DMS114 treated with DMSO at 0.1 percent for 48 hours (cell line): ENCODE measurements around the gene GBP1.
"Not testable (repeated sequence)": the region's sequence is repeated elsewhere in the genome, so short reads cannot be mapped to it uniquely, and the experiment has no call there.

Experiments
- DNase-seq: peaks from one replicate; lab custom pipeline; 2025; ENCODE audit not compliant: unreplicated experiment; lab: John Stamatoyannopoulos, UW

GBP1 gene

DNA sequence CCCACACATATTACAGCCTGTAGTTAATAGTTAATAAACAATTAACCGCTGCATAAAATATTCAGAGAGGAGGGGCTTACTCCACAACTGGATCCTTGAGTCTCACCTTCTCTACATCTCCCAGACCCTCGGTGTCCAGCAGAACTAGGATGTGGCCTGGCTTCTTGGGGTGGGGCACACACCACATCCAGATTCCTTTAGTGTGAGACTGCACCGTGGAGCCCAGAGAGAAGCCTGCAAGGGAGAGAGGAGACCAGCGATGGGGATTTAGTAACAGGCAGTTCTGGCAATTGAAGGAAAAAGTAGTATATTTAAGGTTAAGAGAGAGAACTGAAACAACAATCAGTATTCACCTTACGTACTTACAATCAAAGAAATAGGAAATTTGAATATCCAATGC is 4.9 kb downstream of the GBP1 start:
- no peak for DNase-seq

GRCh38 chr1:89051955-89052312 is 13.1 kb downstream of the GBP1 start:
- no peak for DNase-seq

DNA sequence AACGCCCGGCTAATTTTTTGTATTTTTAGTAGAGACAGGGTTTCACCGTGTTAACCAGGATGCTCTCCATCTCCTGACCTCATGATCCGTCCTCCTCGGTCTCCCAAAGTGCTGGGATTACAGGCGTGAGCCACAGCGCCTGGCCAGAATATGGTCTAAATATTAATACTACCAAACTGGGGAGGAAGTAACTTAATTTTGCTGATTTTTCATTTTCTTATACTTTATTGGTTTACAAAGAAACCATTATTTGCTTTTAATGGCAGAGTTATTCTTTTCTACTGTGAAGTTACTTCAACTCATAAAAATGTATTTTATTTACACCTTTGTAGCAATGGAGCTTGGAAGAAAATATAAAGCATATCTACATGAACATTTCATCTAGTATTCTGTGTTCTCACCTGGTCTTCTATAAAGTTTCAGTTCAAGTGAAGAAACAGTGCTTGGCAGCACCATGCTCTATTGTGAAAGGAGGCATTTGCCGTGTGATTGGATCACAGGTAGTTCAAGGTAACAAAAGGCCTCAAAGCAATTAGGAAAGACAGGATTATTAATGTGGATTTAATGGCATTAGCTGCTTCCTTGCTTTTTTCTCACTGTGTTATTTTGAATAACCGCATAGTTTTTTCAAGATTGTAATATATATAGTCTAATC is 13.6 kb downstream of the GBP1 start:
- DNase-seq, result no peak

GRCh38 chr1:89050649-89051033 is 14.4 kb downstream of the GBP1 start:
- DNase-seq, result no peak

DNA sequence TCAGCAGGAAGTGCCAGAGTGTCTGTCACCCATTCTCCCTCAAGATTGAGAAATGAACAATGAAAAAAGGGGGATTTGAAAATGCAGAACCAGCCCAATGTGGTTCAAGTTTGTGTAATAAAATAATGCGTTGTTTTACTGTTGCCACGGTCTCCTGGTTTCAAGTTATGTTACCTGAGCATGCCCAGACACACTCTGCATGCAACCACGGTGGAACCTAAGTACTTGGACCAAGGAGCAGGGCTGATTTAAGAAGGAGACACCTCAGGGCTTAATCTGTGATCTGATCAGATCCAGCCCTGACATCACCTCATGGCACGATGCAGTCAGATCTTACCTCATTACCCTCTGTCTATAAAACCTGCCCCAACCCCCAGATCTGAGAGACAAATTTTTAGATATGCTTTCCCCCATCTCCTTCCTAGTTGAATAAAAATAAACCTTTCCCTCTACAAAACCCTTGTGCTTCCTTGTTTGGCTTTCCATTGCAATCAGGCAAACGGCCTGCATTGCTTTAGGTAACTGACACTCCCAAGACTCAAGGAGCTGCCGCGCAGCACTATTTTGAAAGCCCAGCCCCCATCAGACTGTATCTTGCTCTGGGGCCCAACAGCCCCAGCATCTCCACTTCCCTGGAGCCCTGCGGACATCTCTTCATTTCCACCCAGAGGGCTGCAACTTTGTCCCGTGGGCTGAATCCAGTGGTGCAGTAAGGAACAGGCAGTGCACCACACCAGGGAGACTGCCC is 14.9 kb downstream of the GBP1 start:
- not testable (repeated sequence) for DNase-seq

- DNase-seq, result not testable (repeated sequence)
These were observed 15.8 kb downstream of the GBP1 start for GRCh38 chr1:89049187-89049586.

DNA sequence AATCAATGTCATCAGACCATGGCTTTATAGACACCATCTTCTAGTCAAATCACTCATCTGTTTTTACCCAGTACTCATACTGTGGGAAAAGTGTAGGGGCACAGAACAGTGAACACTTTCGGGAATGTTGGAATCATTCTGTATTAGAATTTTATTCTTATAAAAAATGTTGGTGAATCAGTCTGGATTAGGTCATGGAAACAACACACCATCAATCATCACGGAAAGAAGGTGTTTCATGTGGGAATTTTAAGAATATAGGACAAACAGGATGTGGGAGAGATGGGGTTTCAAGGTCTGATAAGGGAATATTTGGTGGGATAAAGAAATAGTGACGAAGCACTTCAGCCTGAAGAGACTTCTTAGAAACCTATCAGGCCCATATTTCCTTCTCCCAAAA is 17.3 kb downstream of the GBP1 start:
- DNase-seq, result no peak

DNA sequence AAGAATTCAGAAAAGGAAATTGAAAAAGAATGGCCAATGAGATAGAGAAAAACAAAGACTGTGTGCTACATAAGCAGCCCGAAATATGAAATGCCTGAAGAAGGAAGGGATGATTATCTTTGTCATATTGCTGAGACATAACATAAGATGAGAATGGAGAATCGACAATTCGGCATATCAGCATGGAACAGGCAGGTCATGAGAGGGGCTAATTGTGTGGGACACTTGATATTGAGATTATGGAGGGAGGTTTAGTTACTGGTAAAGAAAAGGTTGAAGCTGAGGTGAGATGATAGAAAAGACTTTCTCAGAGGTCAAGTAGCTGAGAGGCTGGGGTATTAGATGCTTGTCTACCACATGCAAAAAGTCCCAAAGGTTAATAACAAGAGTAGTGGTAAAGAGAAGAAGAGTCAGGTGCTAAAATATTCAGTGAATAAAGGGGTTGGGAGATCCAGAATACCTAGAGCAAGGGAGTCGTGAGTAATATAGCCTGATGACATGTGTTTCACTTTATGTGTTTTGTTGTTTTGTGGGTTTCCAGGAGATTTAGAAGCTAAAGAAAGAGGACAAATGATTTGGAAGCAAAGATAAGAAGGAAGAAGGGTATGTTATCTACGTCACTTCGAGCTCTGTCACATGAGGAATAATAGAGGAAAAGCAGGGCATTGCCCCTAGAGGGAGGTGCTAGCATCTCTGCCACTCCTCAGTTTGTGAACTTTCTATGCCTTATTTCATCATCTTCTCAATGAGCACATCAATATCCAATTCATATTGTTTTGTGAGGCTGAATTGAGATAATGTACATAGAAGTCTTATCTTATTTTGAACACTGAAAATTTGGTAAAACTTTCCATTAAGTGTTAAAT is 18.5 kb downstream of the GBP1 start:
- DNase-seq, result not testable (repeated sequence)

- DNase-seq, result no peak
These were observed 19.9 kb downstream of the GBP1 start for GRCh38 chr1:89044970-89045721.

DNA sequence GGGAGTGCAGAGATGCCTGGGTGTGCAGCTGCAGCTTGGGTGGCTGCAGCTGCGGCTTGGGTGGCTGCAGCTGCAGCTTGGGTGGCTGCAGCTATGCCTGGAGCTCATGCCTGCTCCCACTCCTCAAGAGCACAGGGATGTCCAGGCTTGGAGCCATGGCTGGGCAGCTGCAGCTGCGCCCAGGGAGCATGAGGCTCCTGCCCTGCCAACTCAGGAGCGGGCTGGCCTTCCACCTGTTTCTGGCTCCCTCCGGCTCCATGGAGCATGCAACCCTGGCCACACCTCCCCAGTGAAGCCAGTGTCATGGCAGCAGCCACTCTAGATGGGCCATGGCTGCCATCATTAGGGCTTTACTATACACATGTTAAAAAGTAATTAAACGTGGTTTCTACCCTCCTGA is 21.1 kb downstream of the GBP1 start:
- no peak for DNase-seq

GRCh38 chr1:89042491-89042890 is 22.5 kb downstream of the GBP1 start:
- no peak for DNase-seq

GRCh38 chr1:89041721-89042120 is 23.3 kb downstream of the GBP1 start:
- DNase-seq, result no peak

DNA sequence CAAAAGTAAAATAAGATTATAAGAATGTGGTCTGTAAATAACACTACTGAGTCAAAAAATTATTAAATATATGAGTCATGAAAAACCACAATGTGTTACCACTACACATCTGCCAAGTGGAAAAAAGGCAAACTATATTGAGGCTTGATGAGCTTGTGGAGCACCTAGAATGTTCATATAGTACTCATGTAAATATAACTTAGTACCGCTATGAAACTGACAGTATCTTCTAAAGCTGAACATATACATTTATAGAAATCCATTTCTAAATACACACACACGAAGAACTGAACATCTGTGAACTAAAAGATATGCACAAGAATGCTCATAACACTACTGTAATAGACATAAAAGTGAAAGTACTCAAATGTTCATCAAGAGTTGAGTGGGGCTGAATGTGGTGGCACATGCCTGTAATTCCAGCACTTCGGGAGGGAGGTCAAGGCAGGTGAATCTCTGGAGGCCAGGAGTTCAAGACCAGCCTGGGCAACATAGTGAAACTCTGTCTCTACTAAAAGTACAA is 23.8 kb downstream of the GBP1 start:
- DNase-seq, result no peak

GRCh38 chr1:89040315-89040626 is 24.7 kb downstream of the GBP1 start:
- DNase-seq, result no peak

GRCh38 chr1:89037186-89037585 is 27.8 kb downstream of the GBP1 start:
- DNase-seq, result no peak

- DNase-seq, result no peak
These were observed 29.9 kb downstream of the GBP1 start for GRCh38 chr1:89035080-89035479.

DNA sequence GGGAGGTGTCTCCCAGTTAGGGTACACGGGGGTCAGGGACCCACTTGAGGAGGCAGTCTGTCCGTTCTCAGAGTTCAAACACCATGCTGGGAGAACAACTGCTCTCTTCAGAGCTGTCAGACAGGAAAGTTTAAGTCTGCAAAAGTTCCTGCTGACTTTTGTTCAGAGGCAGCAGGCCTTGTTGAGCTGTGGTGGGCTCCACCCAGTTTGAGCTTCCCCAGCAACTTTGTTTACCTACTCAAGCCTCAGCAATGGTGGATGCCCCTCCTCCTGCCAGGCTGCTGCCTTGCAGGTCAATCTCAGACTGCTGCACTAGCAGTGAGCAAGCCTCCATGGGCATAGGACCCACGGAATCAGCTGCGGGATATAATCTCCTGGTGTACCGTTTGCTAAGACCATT is 31.0 kb downstream of the GBP1 start:
- not testable (repeated sequence) for DNase-seq

DNA sequence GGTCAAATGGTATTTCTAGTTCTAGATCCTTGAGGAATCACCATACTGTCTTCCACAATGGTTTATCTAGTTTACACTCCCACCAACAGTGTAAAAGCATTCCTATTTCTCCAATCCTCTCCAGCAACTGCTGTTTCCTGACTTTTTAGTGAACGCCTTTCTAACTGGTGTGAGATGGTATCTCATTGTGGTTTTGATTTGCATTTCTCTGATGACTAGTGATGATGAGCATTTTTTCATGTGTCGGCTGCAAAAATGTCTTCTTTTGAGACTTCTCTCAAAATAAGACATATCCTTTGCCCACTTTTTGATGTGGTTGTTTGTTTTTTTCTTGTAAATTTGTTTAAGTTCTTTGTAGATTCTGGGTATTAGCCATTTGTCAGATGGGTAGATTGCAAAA is 36.0 kb downstream of the GBP1 start:
- not testable (repeated sequence) for DNase-seq

DNA sequence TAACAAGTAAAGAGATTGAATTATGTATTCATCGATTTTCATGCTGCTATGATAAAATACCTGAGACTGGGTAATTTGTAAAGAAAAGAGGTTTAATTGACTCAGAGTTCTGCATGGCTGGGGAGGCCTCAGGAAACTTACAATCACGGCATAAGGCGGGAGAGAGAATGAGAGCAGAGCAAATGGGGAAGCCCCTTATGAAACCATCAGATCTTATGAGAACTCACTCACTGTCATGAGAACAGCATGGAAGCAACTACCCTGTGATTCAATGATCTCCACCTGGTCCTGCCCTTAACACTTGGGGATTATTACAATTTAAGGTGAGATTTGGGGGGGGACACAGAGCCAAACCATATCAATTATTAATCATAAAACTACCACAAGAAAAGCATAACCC is 39.1 kb downstream of the GBP1 start:
- no peak for DNase-seq

DNA sequence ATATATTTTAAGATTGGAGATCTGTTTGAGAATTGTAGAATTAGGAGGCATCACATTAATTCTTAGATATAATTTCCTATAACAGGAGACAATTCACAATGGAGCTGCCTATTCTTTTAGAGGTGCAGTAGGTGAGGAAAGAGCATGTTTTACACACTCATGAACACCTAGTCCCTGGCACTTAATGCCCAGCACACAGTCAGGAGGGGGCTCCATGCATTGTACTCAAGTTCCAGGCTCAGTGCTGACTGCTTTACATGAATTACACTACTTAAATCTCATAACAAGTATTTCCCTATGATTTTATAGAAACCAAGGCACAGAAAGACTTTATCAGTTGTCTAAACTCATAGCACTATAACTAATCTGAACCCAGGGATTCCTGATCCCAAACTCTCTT is 42.0 kb downstream of the GBP1 start:
- DNase-seq, result no peak
